ENCODE results near the gene PLEKHA6. TPM values are rescaled to one million over a fixed set of nuclear protein-coding genes. Genes with fewer than 3 reads are reported as not detected.

Gene PLEKHA6
- total and polyA plus RNA-seq, 2 of the 8 experiments (the other 6 are each of a cell fraction or from before 2014, with no cell fraction given) = 4.8 to 20.2 TPM

- TF ChIP-seq SIN3A (conservative IDR thresholded peaks at IDR 0.05 in 1 of 2, IDR thresholded peaks at IDR 0.05 in 1 of 2; ENCODE audit: low read depth in 1 of 2, low read length in 2 of 2) (peak in 1 of 2 experiments; percentile 27; a peak in 1 of 4 replicates), ATF3 (IDR thresholded peaks at IDR 0.05; ENCODE audit: insufficient read depth, low read depth, low read length) (0 out of 2 replicates have a peak, but pooled peaks have one; percentile 25), RAD21 (IDR thresholded peaks at IDR 0.05 in 1 of 2, conservative IDR thresholded peaks at IDR 0.05 in 1 of 2; ENCODE audit: low read depth in 2 of 2, low read length in 2 of 2) (peak; percentile 54 to 68), CTCF (IDR thresholded peaks at IDR 0.05; ENCODE audit: control extremely low read depth in 1 of 3, insufficient read depth in 1 of 3, low read depth in 1 of 3, low read length in 3 of 3) (peak; percentile 30 to 71 (median 48))
Observed at GRCh38 chr1:204359474-204360255, at the start of gene PLEKHA6 (continued).
